Suprapubic skin (tissue), 4 donors: ENCODE data around the gene CCDC150.

ENCODE experiments used
- POLR2A ChIP-seq, 2 donors: fragments of 450-650 bp; IDR thresholded peaks; one replicate each; pipeline ENCODE4 v1.6.1; 2017; ENCODE audit warnings: antibody characterized with exemption in 2 of 2, mild to moderate bottlenecking in 2 of 2, moderate library complexity in 2 of 2
- POLR2AphosphoS5 ChIP-seq, 3 donors: sonication (generic); formaldehyde crosslinking; IDR thresholded peaks; one replicate each; pipeline ENCODE4 v1.6.1; 2017; ENCODE audit warnings: antibody characterized with exemption in 3 of 3
- TF ChIP-seq, protein P1 (sequence below), 2 donors: fragments of 200-600 bp in 1 of 2; fragments of 450-650 bp in 1 of 2; sonication (generic) in 1 of 2; IDR thresholded peaks; one replicate each; pipeline ENCODE4 v1.5.1; 2016 to 2019; ENCODE audit warnings: antibody characterized with exemption in 2 of 2, mild to moderate bottlenecking in 1 of 2, moderate library complexity in 1 of 2

DNA sequence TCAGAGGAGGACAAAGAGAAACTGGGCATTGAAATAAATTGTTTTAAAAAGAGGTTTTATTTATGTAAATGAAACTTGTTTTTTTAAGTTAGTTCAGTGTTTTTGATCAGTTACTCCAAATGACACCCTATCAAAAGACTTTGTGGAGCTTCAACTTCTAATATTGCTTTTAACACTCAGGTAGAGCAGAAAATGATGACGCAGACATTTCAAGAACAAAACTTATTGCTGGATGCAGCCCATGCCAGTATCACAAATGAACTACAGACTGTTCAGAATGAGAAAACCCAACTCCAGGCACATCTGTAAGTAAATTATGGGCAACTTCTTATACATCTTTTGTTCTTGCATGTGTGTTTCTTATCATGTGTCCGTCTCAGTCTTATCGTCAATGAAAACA lies 36.4 kb downstream of the CCDC150 start:
- TF ChIP-seq, protein P1, sequence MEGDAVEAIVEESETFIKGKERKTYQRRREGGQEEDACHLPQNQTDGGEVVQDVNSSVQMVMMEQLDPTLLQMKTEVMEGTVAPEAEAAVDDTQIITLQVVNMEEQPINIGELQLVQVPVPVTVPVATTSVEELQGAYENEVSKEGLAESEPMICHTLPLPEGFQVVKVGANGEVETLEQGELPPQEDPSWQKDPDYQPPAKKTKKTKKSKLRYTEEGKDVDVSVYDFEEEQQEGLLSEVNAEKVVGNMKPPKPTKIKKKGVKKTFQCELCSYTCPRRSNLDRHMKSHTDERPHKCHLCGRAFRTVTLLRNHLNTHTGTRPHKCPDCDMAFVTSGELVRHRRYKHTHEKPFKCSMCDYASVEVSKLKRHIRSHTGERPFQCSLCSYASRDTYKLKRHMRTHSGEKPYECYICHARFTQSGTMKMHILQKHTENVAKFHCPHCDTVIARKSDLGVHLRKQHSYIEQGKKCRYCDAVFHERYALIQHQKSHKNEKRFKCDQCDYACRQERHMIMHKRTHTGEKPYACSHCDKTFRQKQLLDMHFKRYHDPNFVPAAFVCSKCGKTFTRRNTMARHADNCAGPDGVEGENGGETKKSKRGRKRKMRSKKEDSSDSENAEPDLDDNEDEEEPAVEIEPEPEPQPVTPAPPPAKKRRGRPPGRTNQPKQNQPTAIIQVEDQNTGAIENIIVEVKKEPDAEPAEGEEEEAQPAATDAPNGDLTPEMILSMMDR (IDR thresholded peaks at IDR 0.05), result no peak
- no peak for TF ChIP-seq POLR2AphosphoS5 (IDR thresholded peaks at IDR 0.05)
- no peak for TF ChIP-seq POLR2A (IDR thresholded peaks at IDR 0.05)
